CD4-positive, alpha-beta T cell treated with Interleukin-6 for 4 hours (primary cell): ENCODE results near the gene TAS2R30.
"Not testable (repeated sequence)": the region's sequence is repeated elsewhere in the genome, so short reads cannot be mapped to it uniquely, and the experiment has no call there.

ENCODE experiments used
- DNase-seq: peaks from one replicate; pipeline ENCODE4 v3.0.0-alpha.2; 2020; ENCODE audit warnings: mixed read lengths

The TAS2R30 gene

GRCh38 chr12:11134305-11134704 lies at the start of gene TAS2R30:
TAS2R30 (minus strand) TSS chr12:11134644; CDS start chr12:11134244, 400 bp downstream.
- no peak for DNase-seq

GRCh38 chr12:11183011-11183410 lies 48.6 kb upstream of the TAS2R30 start:
- DNase-seq = no peak

- DNase-seq = no peak
Observed at GRCh38 chr12:11182529-11182928, 48.1 kb upstream of the TAS2R30 start.

DNA sequence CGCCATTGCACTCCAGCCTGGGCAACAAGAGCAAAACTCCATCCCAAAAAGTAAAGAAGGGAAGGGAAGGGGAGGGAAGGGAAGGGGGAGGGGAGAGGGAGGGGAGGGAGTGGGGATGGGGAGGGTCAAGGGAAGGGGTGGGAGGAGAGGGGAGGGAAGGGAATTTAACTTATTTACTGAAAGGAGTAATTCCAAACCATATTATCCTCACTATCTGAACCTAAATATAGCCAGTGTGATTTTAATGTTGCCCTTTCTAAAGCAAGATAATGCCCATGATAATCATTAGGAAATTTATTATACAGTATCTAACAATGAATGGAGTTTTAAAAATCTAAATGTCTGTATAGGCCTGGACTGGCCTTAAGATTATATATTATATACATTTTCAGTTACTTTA lies 43.8 kb upstream of the TAS2R30 start:
- no peak for DNase-seq

- no peak for DNase-seq
Observed at GRCh38 chr12:11174022-11174421, 39.6 kb upstream of the TAS2R30 start.

- no peak for DNase-seq
Observed at GRCh38 chr12:11171969-11172675, 37.7 kb upstream of the TAS2R30 start.

DNA sequence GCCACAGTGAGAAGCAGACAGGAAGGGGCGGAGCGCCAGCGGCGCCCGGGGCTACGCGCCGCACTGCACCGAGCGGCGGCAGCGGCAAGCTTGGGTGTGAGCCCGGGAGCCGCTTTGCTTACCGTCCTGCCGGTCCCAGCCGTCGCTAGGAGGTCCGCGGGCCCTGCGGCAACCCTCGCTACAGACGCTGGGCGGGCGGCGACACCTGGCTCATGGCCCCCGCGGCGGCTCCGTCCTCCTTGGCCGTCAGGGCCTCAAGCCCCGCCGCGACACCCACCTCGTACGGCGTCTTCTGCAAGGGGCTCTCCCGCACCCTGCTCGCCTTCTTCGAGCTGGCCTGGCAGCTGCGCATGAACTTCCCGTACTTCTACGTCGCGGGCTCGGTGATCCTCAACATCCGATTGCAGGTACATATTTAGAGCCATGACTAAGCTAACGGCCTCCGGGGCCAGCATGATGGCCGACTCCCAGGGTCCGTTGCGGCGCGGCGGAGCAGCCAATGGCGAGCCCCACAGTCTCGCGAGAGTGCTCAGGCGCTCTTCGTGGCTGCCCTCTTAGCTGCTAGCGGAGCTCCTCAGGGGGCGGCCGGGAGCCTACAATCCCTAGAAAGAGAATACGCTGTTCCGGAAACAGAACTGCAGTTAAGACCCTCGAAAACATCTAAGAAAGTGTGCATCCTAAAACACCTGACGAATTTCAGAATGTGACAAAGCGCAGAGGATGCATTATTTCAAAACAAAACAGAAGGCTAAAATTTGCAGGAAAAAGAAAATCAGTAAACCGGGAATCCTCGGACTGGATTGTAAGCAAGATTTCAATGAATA lies 36.9 kb upstream of the TAS2R30 start, which contains the start of gene SMIM10L1:
TSS of gene SMIM10L1 (plus strand) at position 50 of the 824 bp plus-strand sequence. CDS start at position 213, 163 bp downstream.
- DNase-seq = peak; percentile 88

- DNase-seq = no peak
Observed at GRCh38 chr12:11170810-11171144, 36.3 kb upstream of the TAS2R30 start.

GRCh38 chr12:11166300-11166699 lies 31.9 kb upstream of the TAS2R30 start:
- DNase-seq = no peak

DNA sequence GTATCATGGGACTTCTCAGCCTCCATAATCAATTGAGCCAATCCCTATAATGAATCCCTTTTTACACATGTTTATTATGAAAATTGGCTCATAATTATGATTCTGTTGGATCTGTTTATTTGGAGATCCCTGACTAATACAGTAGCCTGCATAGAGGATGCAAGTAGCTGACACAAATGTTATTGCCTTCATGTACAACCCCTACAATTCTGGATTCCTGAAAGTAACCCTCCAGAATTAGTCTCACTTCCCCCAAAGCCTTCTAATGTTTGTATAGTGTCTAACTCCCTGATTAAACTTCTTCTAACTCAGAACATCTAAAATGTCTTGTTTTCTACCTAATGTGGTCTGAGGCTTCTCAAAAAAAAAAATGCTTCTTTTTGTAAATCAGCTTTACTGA lies 29.9 kb upstream of the TAS2R30 start:
- DNase-seq = no peak

DNA sequence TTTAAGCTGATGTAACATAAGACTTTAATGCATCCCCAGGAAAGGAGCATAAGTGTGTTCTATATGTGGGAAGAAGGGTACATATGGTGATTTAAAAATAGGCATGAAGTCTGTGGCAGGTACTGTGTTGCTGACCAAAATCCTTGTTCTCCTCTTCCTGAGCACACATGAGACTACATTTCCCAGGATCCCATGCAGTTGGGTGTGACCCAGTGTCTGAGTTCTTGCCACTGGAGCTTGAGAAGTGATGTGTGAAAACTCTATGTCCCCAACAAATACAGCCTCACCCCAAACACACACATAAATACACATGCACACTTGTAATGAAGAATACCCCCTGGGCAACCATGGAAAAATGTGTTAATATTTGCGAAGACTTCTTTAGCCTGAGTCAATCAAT lies 28.1 kb upstream of the TAS2R30 start:
- no peak for DNase-seq

DNA sequence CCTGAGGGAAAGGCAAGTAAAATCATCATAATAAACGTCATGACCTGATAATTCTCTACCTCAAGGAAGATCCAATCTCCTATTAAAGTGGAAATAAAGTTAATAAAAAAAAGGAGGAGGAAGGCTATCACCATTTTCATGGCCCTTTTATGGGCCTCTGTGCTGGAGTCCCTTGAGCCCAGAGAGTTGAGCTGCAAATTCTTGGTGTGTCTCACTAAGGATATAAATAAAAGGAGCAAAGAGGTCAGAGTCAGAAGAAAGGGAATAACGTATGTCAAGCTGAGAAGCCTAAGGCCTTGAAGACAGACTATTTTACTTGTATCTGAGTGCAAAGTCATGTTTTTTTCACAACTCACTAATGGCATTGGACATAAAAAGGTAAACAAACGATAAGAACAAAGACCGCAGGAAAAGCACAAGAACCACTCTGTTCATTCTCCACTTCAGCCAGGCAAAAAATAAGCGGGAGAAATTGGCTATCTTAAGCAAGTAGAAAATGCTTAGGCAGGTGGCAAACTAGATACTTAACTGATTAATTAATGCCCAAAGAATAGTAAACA lies 24.5 kb upstream of the TAS2R30 start:
- DNase-seq = no peak

DNA sequence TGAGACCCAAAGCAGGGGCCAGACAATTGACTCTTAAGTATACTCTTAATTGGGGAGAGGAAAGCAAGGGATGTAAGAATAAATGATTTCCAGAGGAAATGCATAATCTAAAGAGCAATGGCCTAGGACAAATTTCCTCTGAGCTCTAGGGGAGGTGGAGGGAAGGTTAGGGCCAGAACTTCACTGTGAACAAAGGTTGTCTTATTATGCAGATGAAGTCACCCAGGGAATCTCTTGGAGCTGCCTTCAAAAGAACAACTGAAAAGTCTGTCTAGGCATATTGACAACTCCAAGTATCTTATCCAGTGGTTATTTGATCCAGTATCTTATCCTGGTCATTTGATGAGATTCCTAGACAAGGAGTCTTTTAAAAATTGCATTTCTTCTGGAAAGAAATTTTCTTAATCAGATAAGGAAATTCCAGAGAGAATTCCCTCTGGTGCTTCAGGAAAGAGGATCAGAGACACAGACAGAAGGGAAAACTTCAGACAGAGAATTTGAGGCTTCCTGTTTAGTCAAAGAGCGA lies 20.0 kb upstream of the TAS2R30 start:
- no peak for DNase-seq

DNA sequence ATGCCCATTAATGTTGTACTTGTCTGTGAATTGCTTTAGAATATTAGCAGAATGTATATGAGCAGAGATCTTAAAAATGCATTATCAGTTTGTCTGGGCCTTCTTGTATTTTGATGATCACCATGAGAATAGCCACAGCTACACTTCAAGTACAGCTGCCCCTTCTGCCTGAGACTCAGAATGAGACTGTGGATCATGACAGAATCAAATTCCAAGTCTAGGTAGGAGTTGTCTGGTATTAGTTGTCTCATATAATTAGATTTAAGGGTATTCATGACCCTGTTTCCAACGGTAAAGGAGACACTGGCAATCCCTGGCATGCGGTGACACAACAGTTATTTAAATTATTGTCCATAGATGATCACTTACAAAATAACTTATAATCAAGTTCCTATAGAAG lies 18.3 kb upstream of the TAS2R30 start:
- no peak for DNase-seq

DNA sequence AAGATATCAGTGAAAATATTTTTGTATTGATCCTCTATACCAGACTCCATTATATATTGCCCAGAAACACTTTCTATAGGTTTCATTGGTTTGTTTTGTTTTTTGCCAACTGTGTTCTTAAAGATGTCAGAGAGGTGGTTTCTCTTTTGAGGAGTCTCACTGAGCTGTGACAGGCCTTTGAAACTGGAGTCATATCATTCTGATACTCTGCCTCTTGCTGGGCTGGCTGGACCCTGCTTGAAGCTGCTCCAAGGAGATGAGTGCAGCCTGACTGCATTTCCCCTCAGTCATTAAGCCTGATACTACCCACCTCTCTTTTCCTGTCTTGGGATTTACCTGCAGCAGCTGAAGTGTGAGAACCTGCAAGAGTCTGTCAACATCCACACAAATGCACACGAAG lies 16.4 kb upstream of the TAS2R30 start:
- DNase-seq = no peak

DNA sequence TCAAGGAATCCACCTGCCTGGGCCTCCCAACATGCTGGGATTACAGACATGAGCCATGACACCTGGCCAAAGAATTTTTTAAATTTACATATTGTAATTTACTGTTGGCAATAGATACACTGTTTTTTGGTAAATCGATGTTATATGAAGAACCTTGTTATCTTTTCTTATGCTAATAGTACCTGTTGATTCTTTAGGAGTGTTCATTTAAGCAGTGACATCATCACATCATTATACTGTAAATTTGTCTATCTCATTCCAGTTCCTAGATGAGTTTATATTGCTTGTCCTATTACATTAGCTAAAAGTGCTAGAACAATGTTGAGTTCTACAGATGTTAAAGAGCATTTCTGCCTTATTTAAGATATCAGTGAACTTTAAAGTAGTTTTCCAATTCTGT lies 13.0 kb upstream of the TAS2R30 start:
- DNase-seq = no peak

DNA sequence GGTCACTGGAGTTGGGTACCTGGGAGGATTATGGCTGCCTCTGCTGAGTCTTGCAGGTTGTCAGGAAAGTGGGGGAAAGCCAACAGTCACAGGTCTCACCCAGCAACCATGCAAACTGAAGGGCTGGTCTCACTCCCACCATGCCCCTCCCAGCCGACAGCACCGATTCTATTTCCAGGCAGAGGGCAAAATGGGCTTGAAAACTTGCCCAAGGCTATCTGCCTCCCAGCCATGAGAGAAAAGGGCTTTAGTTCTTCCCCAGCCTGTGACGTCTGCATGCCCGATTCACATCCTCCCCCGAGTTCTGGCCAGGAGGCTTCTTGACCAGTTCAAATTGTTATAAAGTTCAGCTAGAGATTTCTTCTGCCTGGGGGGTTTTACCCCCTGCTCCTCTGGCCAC lies 9.9 kb upstream of the TAS2R30 start:
- no peak for DNase-seq

DNA sequence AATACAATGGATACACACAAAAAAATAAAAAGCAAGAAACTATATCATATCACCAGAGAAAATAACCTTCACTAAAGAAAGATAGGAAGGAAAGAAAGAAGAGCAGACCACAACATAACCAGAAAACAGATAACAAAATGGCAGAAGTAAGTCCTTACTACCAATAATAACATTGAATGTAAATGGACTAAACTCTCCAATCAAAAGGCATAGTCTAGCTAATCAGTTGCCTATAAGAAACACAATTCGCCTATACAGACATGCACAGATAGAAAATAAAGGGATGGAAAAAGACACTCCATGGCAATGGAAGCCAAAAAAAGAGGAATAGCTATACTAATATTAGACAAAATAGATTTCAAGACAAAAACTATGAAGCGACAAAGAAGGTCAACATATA lies 8.9 kb upstream of the TAS2R30 start:
- no peak for DNase-seq

DNA sequence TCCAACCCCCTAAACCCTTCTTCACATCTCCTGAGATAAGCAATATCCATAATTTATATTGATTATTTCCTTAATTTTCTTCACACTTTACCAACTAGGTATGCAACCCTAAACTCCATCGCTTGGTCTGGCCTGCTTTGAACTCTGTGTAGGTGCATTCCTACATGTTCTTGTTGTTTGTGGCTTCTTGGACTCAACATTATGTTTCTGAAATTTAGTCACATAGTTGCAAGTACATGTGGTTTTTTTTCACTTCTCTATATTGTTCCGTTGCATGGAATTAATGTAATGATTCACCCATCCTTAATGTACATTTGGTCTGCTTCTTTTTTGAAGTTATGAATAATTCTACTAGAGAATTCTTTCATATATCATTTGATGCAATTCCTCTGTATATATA lies 1.6 kb upstream of the TAS2R30 start:
- no peak for DNase-seq

GRCh38 chr12:11133816-11134215 lies 628 bp downstream of the TAS2R30 start:
- no peak for DNase-seq

GRCh38 chr12:11133162-11133561 lies 1.3 kb downstream of the TAS2R30 start:
- DNase-seq = no peak

- no peak for DNase-seq
Observed at GRCh38 chr12:11130999-11131398, 3.4 kb downstream of the TAS2R30 start.

GRCh38 chr12:11130382-11130781 lies 4.1 kb downstream of the TAS2R30 start:
- no peak for DNase-seq

DNA sequence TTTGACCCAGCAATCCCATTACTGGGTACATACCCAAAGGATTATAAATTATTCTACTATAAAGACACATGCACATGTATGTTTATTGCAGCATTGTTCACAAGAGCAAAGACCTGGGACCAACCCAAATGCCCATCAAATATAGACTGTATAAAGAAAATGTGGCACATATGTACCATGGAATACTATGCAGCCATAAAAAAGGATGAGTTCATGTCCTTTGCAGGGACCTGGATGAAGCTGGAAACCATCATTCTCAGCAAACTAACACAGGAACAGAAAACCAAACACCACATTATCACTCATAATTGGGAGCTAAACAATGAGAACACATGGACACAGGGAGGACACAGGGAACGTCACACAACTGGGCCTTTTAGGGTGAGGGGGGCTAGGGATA lies 20.3 kb downstream of the TAS2R30 start:
- not testable (repeated sequence) for DNase-seq
